Ascending aorta (tissue), 2 donors: ENCODE results near the gene XPO6. TPM values are rescaled to one million over a fixed set of nuclear protein-coding genes. Genes with fewer than 3 reads are reported as not detected.

Experiments used
- DNase-seq, 2 donors: peaks; one replicate each; pipeline ENCODE4 v3.0.0-alpha.2; 2019; ENCODE audit warnings: low spot score in 2 of 2
- H3K27ac ChIP-seq, 2 donors: fragments of 200-600 bp; sonication (generic); one replicate each; pipeline ENCODE4 v1.5.1; 2016 to 2017; ENCODE audit warnings: mild to moderate bottlenecking in 1 of 2
- H3K27me3 ChIP-seq: fragments of 200-600 bp; sonication (generic); one replicate; pipeline ENCODE4 v1.5.1; 2017
- H3K36me3 ChIP-seq, 2 donors: fragments of 200-600 bp; sonication (generic); one replicate each; pipeline ENCODE4 v1.5.1; 2016
- H3K4me1 ChIP-seq, 2 donors: fragments of 200-600 bp; sonication (generic); one replicate each; pipeline ENCODE4 v1.5.1; 2016 to 2017; ENCODE audit warnings: mild to moderate bottlenecking in 1 of 2
- H3K4me3 ChIP-seq, 2 donors: fragments of 200-600 bp; sonication (generic); one replicate each; pipeline ENCODE4 v1.5.1; 2016 to 2017; ENCODE audit warnings: mild to moderate bottlenecking in 1 of 2
- H3K9me3 ChIP-seq, 2 donors: fragments of 200-600 bp; sonication (generic); one replicate each; pipeline ENCODE4 v1.5.1; 2016
- CTCF ChIP-seq, 3 experiments: fragments of 200-600 bp in 2 of 3; fragments of 450-650 bp in 1 of 3; sonication (generic) in 2 of 3; IDR thresholded peaks; one replicate each; pipeline ENCODE4 v1.5.1; 2016 to 2019; ENCODE audit warnings: antibody characterized with exemption in 3 of 3, mild to moderate bottlenecking in 1 of 3, moderate library complexity in 1 of 3
- intact Hi-C: fragments of 100-400 bp; cut with DNase I; formaldehyde crosslinking; loops from one replicate; pipeline ENCODE4 v1.15.1; 2023
- total RNA-seq: library from RNA; depleted of rRNA; stranded (reverse); fragments of >200 nt; gene quantifications from one replicate; pipeline ENCODE4 v1.1.0, GENCODE V29; 2016

The XPO6 gene
- total RNA-seq, 1 donor from 2014 or later: 180 TPM

GRCh38 chr16:28090646-28091377, 121.0 kb downstream of the XPO6 start:
- no peak for DNase-seq
- no peaks in the 10 kb centered on the region for H3K36me3 ChIP-seq
- no peaks in the 10 kb centered on the region for H3K27me3 ChIP-seq
- no peak overlapping the region for H3K4me3 ChIP-seq
- no peak overlapping the region for H3K27ac ChIP-seq
- TF ChIP-seq CTCF (IDR thresholded peaks at IDR 0.05): no peak
- intact Hi-C loops: no loop called here
- no peaks in the 10 kb centered on the region for H3K9me3 ChIP-seq
- no peaks in the 10 kb centered on the region for H3K4me1 ChIP-seq

- no peaks in the 10 kb centered on the region for H3K9me3 ChIP-seq
- no peaks in the 10 kb centered on the region for H3K4me1 ChIP-seq
- no peak overlapping the region for H3K4me3 ChIP-seq
- TF ChIP-seq CTCF (IDR thresholded peaks at IDR 0.05): no peak
- DNase-seq: no peak
- no peak overlapping the region for H3K27ac ChIP-seq
- no peaks in the 10 kb centered on the region for H3K27me3 ChIP-seq
- H3K36me3 ChIP-seq: no peaks in the 10 kb centered on the region
- intact Hi-C loops: no loop called here
These were observed 121.8 kb downstream of the XPO6 start for GRCh38 chr16:28089992-28090365.

- no peak for TF ChIP-seq CTCF (IDR thresholded peaks at IDR 0.05)
- Histone ChIP-seq H3K27me3 (no peaks in the 10 kb centered on the region), H3K4me1 (no peaks in the 10 kb centered on the region), H3K9me3 (no peaks in the 10 kb centered on the region), H3K27ac (no peak overlapping the region), H3K4me3 (no peak overlapping the region), H3K36me3 (no peaks in the 10 kb centered on the region)
- intact Hi-C loops: no loop called here
- no peak for DNase-seq
These were observed 122.4 kb downstream of the XPO6 start for GRCh38 chr16:28089205-28089991.

- DNase-seq: no peak
- no peaks in the 10 kb centered on the region for H3K27me3 ChIP-seq
These were observed 124.0 kb downstream of the XPO6 start for GRCh38 chr16:28087675-28088300.

GRCh38 chr16:28087140-28087660, 124.6 kb downstream of the XPO6 start:
- TF ChIP-seq CTCF (IDR thresholded peaks at IDR 0.05): no peak
- no peak overlapping the region for H3K4me3 ChIP-seq
- no peaks in the 10 kb centered on the region for H3K4me1 ChIP-seq
- H3K9me3 ChIP-seq: no peaks in the 10 kb centered on the region
- intact Hi-C loops: no loop called here
- no peak overlapping the region for H3K27ac ChIP-seq
- DNase-seq: no peak
- no peaks in the 10 kb centered on the region for H3K36me3 ChIP-seq
- H3K27me3 ChIP-seq: no peaks in the 10 kb centered on the region

More at GRCh38 chr16:28087675-28088300, 124.0 kb downstream of the XPO6 start:
- H3K27ac ChIP-seq: no peak overlapping the region
- TF ChIP-seq CTCF (IDR thresholded peaks at IDR 0.05): no peak
- H3K36me3 ChIP-seq: no peaks in the 10 kb centered on the region
- no peak overlapping the region for H3K4me3 ChIP-seq
- no peaks in the 10 kb centered on the region for H3K9me3 ChIP-seq
- intact Hi-C loops: no loop called here
- no peaks in the 10 kb centered on the region for H3K4me1 ChIP-seq
